CD1c-positive myeloid dendritic cell (primary cell): ENCODE measurements around the gene PLA2G4B.

Experiments used
- DNase-seq: peaks from one replicate; pipeline ENCODE4 v3.0.0-alpha.2; 2016; ENCODE audit errors: extremely low spot score

PLA2G4B gene, protein sequence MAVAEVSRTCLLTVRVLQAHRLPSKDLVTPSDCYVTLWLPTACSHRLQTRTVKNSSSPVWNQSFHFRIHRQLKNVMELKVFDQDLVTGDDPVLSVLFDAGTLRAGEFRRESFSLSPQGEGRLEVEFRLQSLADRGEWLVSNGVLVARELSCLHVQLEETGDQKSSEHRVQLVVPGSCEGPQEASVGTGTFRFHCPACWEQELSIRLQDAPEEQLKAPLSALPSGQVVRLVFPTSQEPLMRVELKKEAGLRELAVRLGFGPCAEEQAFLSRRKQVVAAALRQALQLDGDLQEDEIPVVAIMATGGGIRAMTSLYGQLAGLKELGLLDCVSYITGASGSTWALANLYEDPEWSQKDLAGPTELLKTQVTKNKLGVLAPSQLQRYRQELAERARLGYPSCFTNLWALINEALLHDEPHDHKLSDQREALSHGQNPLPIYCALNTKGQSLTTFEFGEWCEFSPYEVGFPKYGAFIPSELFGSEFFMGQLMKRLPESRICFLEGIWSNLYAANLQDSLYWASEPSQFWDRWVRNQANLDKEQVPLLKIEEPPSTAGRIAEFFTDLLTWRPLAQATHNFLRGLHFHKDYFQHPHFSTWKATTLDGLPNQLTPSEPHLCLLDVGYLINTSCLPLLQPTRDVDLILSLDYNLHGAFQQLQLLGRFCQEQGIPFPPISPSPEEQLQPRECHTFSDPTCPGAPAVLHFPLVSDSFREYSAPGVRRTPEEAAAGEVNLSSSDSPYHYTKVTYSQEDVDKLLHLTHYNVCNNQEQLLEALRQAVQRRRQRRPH

DNA sequence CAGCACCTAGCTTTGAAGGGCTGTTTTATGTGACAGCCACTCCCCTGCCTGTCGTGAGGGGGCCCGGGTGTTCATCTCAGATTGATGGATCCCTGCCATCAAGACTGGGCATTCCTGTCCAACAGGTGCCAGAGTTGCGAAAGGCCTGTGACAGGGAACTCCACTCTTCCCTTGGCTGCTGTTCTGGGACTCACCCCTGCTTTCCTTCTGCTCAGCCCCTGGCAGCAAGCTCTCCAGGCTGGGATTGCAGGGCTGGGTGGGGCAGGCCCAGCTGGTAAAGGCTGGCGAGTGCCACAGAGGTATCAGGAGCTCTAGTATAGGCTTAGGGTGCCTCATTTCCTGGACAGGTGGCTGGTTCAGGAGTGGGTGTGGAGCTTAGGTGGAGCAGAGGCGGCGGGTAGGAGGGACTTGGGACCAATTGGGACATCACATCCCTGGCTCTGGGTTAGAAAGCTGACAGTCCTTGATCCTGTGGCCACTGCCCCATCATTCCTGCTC lies at the start of gene PLA2G4B:
Gene PLA2G4B (plus strand): TSS at position 448 of the 498 bp plus-strand sequence. CDS start 67 bp downstream, outside the sequence.
- DNase-seq: no peak

DNA sequence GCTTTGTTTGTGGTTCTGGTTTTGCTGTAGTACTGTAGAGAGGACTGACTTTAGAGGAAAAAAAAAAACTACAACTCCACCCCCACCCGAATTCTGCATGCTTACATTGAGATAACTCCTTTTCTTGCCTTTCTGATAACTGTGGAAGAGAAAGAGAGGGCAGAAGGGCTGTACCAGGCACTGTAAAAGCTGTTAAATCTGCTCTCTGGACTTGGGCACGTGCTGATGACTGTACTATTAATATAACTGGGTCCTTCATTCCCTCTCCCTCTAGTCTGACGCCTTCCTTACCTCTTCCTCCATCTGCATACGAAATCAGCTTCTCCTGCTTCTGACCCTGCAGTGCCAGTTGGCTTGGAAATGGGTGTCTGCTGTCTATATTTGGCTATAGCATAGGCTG lies 49.4 kb upstream of the PLA2G4B start:
- DNase-seq: no peak

GRCh38 chr15:41789662-41790061 lies 49.0 kb upstream of the PLA2G4B start:
- no peak for DNase-seq

GRCh38 chr15:41790169-41790568 lies 48.5 kb upstream of the PLA2G4B start:
- DNase-seq: no peak

- DNase-seq: no peak
Measured at GRCh38 chr15:41790756-41791546, 47.7 kb upstream of the PLA2G4B start.

DNA sequence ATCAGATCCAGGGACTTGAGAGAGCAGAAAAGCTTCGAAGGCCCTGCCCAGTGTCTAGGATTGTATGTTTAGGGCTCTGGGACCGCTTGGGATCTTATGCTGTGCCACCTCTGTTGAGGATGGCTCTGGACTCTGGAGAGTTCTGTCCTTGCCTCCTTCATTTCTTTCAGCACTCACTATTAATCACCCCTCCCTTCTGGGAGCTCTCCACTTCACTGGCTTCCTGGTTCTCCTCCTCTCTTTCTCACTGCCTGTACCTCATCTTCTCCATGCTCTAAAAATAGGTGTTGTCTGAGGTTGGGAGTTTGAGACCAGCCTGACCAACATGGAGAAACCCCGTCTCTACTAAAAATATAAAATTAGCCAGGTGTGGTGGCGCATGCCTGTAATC lies 47.1 kb upstream of the PLA2G4B start:
- no peak for DNase-seq

GRCh38 chr15:41792000-41792637 lies 46.5 kb upstream of the PLA2G4B start:
- no peak for DNase-seq

GRCh38 chr15:41794081-41794480 lies 44.6 kb upstream of the PLA2G4B start:
- DNase-seq: no peak

DNA sequence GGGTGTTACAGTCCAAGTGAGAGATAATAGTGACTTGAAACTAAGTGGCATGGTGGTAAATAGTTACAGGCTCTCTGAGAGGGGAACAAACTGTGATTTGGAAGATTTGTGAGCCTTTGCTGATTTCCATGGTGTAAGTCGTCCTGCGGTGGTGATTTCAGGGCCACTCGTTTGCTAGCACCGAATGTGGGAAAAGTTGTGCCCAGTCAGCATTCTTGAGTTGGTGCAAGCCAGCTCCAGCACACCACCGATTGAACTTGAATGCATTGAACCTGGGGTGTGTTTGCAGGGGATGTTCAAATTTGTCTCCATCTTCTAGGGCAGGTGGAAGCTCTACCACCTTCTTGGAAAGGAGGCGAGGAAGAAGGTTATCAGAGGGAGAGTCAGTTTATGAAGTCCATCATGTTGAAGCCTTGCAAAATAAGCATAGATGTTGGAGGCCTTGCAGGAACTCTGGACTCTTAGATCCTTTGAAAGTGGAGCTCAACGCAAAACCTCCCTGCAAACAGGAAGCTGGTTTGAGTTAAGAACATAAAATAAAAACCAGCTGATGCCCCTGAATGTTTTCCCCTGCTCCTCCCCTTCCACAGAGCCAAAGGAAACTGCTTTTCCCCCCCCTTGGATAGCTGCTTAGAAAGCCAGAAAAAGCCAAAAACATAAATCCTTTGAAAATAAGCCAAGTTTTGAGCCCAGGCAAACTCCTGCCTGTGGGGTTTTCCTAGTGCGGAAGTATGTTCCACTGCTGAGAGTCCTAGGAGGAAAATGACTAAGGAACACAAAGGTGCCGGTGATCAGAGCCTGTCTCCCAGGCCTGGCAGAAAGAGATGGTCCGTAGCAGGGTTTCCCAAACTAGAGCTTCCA lies 42.4 kb upstream of the PLA2G4B start:
- no peak for DNase-seq

DNA sequence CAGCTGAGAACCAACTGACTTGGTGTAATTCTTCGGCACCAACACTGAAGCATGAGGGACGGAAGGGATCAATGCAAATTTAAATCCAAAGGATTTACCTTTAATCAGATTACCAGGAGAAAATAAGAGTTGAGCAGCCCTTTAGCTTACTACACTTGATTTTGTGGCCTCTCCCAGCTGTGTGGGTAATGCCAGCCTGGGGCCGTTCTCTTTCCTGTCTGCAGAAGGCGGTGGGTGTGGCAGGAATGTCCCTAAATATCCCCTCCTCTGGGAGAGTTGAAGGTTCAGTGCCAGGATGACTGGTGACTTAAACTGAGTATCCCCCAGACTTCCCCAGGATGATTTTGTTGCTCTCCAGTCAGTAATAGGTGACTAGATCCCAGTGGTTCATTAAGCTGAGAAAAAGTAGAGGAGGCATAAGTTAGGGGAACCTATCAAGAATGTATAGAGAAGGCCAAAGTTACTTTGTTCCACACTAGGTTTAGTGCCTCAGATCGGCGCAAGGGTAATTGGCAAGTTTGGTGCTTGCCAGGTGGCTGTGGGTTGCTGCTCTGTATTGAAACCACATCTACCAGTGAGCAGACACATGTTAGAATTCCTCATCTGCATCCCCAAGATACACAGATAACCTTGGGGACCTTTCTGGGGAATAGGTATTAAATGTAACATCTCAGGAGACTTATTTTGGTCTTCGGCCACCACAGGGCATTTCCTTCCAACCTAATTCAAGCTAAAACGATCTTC lies 41.3 kb upstream of the PLA2G4B start:
- no peak for DNase-seq

- DNase-seq: no peak
Measured at GRCh38 chr15:41798607-41799487, 39.8 kb upstream of the PLA2G4B start.

GRCh38 chr15:41799488-41799805 lies 39.2 kb upstream of the PLA2G4B start:
- no peak for DNase-seq

GRCh38 chr15:41801185-41801584 lies 37.5 kb upstream of the PLA2G4B start:
- no peak for DNase-seq

DNA sequence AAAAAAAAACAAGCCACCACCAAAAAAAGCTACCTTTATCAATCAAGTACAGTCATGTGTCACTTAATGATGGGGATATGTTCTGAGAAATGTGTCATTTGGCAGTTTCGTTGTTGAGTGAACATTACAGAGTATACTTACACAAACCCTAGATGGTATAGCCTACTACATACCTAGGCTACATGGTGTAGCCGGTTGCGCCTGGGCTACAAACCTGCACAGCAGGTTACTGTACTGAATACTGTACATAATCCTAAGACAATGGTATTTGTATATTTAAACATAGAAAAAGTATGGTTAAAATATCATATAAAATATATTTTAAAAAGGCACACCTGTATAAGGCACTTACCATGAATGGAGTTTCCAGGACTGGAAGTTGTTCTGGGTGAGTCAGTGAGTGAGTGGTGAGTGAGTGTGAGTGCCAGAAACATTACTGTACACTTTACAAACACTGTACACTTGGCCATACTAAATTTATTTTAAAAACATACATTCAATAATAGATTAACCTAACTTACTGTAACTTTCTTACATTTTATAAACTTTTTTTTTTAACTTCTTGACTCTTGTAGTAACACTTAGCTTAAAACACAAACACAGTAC lies 36.7 kb upstream of the PLA2G4B start:
- DNase-seq: no peak

DNA sequence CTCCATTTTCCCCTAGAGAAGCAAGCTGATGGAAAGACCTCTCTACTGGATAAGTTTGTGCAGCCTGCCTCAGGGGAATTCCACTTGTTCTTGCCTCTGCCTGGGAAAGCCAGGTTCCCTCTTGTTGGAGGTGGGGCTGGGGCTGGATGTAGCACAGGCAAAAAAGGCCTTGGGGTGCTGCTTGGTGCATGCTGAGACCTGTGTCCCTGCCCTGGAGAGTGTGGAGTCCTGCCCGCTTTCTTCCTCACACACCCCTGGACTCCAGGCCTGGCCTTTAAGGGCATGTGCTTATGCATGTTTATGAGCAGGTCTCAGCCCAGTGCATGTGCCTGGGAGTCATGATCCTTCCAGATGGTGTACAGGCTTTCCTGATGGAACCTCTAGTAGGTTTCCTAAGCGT lies 34.3 kb upstream of the PLA2G4B start:
- DNase-seq: no peak

DNA sequence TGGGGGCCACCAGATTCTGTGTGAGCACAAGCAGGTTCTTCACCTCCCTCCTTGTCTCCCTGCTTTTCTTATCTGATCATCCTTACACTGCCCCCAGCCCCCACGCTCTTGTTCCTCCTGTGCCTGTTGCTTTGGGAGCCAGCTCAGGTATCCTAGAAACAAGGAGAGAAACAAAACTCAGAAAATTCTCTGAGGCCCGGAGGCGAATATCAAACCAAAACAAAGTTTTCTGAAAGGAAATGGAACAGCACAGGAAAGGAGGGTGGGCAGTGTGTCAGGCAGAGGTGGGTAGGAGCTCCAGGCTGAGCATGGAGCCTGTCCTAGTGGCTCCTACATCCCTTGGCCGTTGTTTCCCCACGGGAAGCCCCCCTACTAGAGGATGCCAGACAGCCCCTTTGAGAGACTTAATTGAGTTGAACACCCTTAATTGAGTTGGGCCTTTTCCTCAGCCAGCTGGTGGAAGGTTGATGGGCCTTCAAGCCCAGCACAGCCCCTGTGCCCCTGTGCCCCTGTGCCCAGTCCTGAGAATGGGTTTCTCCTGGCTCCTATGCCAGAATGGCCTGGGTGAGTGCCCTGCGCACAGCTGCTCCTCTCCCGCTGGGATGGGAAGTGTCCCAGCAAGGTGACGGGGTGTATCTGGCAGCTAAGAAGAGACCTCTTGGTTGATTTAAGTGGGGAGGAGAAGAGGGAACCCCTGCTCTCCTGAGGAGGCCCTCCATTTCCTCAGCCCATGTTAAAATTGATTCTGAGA lies 33.6 kb upstream of the PLA2G4B start:
- DNase-seq: no peak

GRCh38 chr15:41805711-41806110 lies 32.9 kb upstream of the PLA2G4B start:
- no peak for DNase-seq
